GM12878 (cell line): ENCODE results near the gene CAMK2G. TPM values are rescaled to one million over a fixed set of nuclear protein-coding genes. Genes with fewer than 3 reads are reported as not detected.

Experiments
- ATAC-seq: fragments of 200-7000 bp; cut with Tn5 transposase; 3 replicates; pipeline ENCODE4 v1.9.1; 2020; ENCODE audit warnings: mild to moderate bottlenecking, moderate library complexity
- BruUV-seq: library from RNA; stranded (reverse); fragments of 400-500 nt; replicated peaks from 2 replicates; lab custom pipeline; 2021; lab: Mats Ljungman, UMichigan
- CTCF ChIA-PET: fragments of 300-600 bp; sonication (Branson Sonifier 250); formaldehyde crosslinking; extraction: SDS; loops from one replicate; lab custom pipeline; 2021; ENCODE audit warnings: inconsistent platforms; lab: Yijun Ruan, JAX
- POLR2A ChIA-PET: fragments of 350-600 bp; formaldehyde crosslinking; extraction: SDS; loops from one replicate; lab custom pipeline; 2021; ENCODE audit warnings: inconsistent platforms; lab: Charles Lee
- RAD21 ChIA-PET: fragments of 300-600 bp; sonication (Branson Sonifier 250); formaldehyde crosslinking; loops from one replicate; lab custom pipeline; 2023; ENCODE audit warnings: antibody characterized with exemption; ENCODE audit not compliant: unreplicated experiment; lab: Charles Lee
- SMC1A ChIA-PET: fragments of 300-600 bp; sonication (Branson Sonifier 250); formaldehyde crosslinking; loops from one replicate; lab custom pipeline; 2023; ENCODE audit not compliant: unreplicated experiment, uncharacterized antibody; lab: Charles Lee
- DNase-seq: peaks from one replicate; pipeline ENCODE4 v3.0.0-alpha.2; 2011; ENCODE audit warnings: low read depth, low spot score
- FAIRE-seq: peaks from 3 replicates; lab custom pipeline; 2011; peaks lifted over from hg19 to GRCh38; lab: Jason Lieb, UNC
- H2AFZ ChIP-seq: 2 replicates; pipeline ENCODE4 v1.6.0; 2011; ENCODE audit warnings: low read depth, low read length, control low read depth; ENCODE audit not compliant: control insufficient read depth
- H3K27ac ChIP-seq: 2 replicates; pipeline ENCODE4 v1.5.1; 2011; ENCODE audit warnings: control low read depth; ENCODE audit not compliant: control insufficient read depth, insufficient read depth
- H3K27me3 ChIP-seq, 2 experiments: replicated peaks in 1 of 2; 2 replicates each; pipeline versions ENCODE4 v1.6.0 to v1.6.1; 2011; ENCODE audit warnings: low read length in 1 of 2; ENCODE audit not compliant: control insufficient read depth in 2 of 2, insufficient read depth in 2 of 2
- H3K36me3 ChIP-seq, 2 experiments: 2 replicates each; pipeline ENCODE4 v1.5.1; 2011; ENCODE audit warnings: low read length in 1 of 2; ENCODE audit not compliant: control insufficient read depth in 2 of 2, insufficient read depth in 2 of 2
- H3K4me1 ChIP-seq: 2 replicates; pipeline ENCODE4 v1.6.1; 2011; ENCODE audit warnings: mild to moderate bottlenecking, low read length, moderate library complexity, mixed read lengths; ENCODE audit not compliant: control insufficient read depth, insufficient read depth
- H3K4me2 ChIP-seq: 2 replicates; pipeline ENCODE4 v1.6.0; 2011; ENCODE audit warnings: control low read depth; ENCODE audit not compliant: control insufficient read depth, insufficient read depth
- H3K4me3 ChIP-seq: fragments of 200-600 bp; sonication (generic); 2 replicates; pipeline ENCODE4 v1.5.1; 2016
- H3K79me2 ChIP-seq: 2 replicates; pipeline ENCODE4 v1.6.0; 2011; ENCODE audit warnings: low read length; ENCODE audit not compliant: control insufficient read depth, insufficient read depth
- H3K9ac ChIP-seq: 2 replicates; pipeline ENCODE4 v1.8.0; 2011; ENCODE audit warnings: low read length, control low read depth, mixed read lengths; ENCODE audit not compliant: control insufficient read depth, insufficient read depth
- H3K9me3 ChIP-seq: replicated peaks from 3 replicates; pipeline ENCODE4 v1.5.1; 2011; ENCODE audit warnings: mild to moderate bottlenecking, low read length; ENCODE audit not compliant: control insufficient read depth, insufficient read depth
- H4K20me1 ChIP-seq: 2 replicates; pipeline ENCODE4 v1.6.0; 2011; ENCODE audit not compliant: control insufficient read depth, insufficient read depth
- IKZF1 ChIP-seq: fragments of 450-650 bp; conservative IDR thresholded peaks from 2 replicates; pipeline ENCODE4 v1.6.1; 2017; ENCODE audit warnings: antibody characterized with exemption, mild to moderate bottlenecking
- NR2C1 ChIP-seq: fragments of 450-650 bp; IDR thresholded peaks from 2 replicates; pipeline ENCODE4 v1.6.1; 2017; ENCODE audit warnings: antibody characterized with exemption, mild to moderate bottlenecking, moderate library complexity
- POLR2A ChIP-seq: IDR thresholded peaks from 2 replicates; pipeline ENCODE4 v1.6.1; 2011; ENCODE audit warnings: low read depth, mild to moderate bottlenecking, low read length
- POLR2AphosphoS5 ChIP-seq: IDR thresholded peaks from 2 replicates; pipeline ENCODE4 v1.6.1; 2011; ENCODE audit warnings: mild to moderate bottlenecking, low read length, inconsistent platforms
- SRF ChIP-seq, 2 experiments: IDR thresholded peaks; 2 replicates each; pipeline ENCODE4 v1.6.1; 2011; ENCODE audit warnings: low read depth in 2 of 2, low read length in 2 of 2, mild to moderate bottlenecking in 1 of 2, moderate library complexity in 1 of 2
- WGBS: methylation state at CpG from one replicate; pipeline ENCODE4 v1.1.6; 2016; ENCODE audit warnings: low lambda C conversion rate; ENCODE audit not compliant: insufficient replicate concordance, insufficient coverage; ENCODE audit errors: missing lambda C conversion rate; 5-methylcytosine and 5-hydroxymethylcytosine counted together
- in situ Hi-C: fragments of 300-500 bp; cut with MboI; formaldehyde crosslinking; loops from 9 replicates; pipeline ENCODE4 v1.14.3; 2018; ENCODE audit warnings: mixed read lengths
- intact Hi-C: fragments of 100-400 bp; cut with micrococcal nuclease; formaldehyde crosslinking; loops from one replicate; pipeline ENCODE4 v1.14.2; 2022; ENCODE audit not compliant: unreplicated experiment
- polyA plus RNA-seq, 11 experiments: library from polyadenylated mRNA; depleted of rRNA in 4 of 11; unstranded in 6 of 11; stranded (reverse) in 5 of 11; fragments of >200 nt; fragmentation: Nextera tagmentation in 4 of 11; fragmentation: Illumina TruSeq in 1 of 11; extraction: Ambion mirVana in 4 of 11; extraction: Trizol in 1 of 11; gene quantifications; 1 replicate in 1 of 11; 2 replicates in 10 of 11; pipeline versions ENCODE4 v1.2.1 to v1.2.3, GENCODE V29; 2011 to 2016; ENCODE audit warnings: inconsistent platforms in 2 of 11, missing spikeins in 2 of 11, low read depth in 1 of 11
- total RNA-seq, 4 experiments: library from RNA; depleted of rRNA in 3 of 4; stranded (reverse); fragments of >200 nt in 3 of 4; fragmentation: Illumina TruSeq in 1 of 4; extraction: Trizol in 1 of 4; gene quantifications; 2 replicates each; pipeline versions ENCODE4 v1.2.1 to v1.2.3, GENCODE V29; 2013 to 2021
- TF ChIP-seq, protein P1 (sequence below): fragments of 450-650 bp; IDR thresholded peaks from 2 replicates; pipeline ENCODE4 v1.6.1; 2017; ENCODE audit warnings: mild to moderate bottlenecking, low read depth, inconsistent platforms; ENCODE audit not compliant: poor library complexity, severe bottlenecking

Gene CAMK2G
- total and polyA plus RNA-seq, 10 of the 15 experiments (the other 5 are each of a cell fraction or from before 2014, with no cell fraction given) = 5.5 to 24.3 (median 16.9) TPM

DNA sequence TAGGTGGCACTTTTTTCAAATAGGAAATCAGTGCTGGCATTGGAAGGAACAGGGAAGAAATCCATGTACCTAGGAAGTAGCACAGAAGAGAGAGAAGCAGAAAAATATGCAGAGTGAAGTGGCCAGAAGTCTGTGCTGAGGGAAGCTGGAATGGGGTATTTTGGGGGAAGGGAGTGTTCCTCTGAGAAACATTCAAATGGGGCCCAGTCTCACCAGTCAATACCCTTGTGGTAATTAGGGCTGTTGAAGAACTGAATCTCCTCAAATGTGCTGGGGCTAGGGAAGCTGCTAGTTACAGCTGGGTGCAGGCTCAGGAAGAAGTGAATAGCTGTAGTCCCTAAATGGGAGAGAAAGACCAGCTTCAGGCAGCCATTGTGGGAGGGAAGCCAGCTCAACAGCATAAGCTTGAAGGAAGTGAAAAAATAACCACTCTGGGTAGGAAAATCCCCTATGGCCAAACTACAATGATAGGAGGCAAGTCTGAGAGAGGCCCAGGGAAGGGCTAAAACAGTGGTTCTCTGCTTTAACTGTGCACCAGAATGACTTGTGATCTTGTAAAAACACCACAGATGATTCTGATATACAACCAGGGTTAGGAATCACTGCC, 70.6 kb downstream of the CAMK2G start (continued):
- TF ChIP-seq, protein P1, sequence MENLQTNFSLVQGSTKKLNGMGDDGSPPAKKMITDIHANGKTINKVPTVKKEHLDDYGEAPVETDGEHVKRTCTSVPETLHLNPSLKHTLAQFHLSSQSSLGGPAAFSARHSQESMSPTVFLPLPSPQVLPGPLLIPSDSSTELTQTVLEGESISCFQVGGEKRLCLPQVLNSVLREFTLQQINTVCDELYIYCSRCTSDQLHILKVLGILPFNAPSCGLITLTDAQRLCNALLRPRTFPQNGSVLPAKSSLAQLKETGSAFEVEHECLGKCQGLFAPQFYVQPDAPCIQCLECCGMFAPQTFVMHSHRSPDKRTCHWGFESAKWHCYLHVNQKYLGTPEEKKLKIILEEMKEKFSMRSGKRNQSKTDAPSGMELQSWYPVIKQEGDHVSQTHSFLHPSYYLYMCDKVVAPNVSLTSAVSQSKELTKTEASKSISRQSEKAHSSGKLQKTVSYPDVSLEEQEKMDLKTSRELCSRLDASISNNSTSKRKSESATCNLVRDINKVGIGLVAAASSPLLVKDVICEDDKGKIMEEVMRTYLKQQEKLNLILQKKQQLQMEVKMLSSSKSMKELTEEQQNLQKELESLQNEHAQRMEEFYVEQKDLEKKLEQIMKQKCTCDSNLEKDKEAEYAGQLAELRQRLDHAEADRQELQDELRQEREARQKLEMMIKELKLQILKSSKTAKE = peak; percentile 14
- TF ChIP-seq SRF (IDR thresholded peaks at IDR 0.05; ENCODE audit: low read depth in 2 of 2, low read length in 2 of 2) = no peak

DNA sequence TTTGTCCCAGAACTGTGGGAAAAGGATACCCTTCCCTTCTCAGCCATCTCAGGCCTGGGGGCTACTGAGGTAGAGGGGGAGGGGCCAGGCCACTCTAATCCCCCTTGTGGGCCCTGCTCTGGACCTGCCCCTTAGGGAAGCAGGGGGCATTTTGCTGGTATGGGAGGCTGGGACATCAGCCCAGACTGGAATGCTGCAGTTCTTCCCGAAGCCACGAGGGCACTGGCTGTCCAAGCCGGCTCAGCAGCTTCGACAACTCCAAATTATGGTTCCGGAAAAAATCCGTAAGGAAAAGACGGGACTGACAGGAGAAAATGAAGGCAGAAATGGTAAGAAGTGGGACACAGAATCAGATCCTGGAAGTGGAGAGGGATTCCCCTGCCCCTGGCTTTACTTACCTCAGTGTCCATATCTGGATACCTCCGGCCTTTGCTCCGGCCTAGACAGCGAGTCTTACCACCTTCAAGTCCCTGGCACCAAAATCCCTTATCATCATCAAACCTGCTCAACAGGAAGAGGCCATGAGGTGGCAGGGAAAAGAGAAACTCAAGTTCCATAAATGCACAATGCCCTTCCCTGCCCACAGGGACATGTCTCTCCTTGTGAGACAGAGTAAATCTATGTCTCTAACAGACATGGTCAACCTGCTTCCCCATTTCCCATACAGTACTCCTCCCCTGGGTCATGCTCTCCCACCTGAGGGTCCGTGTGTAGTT, 71.9 kb downstream of the CAMK2G start:
- Histone ChIP-seq H3K79me2 (peaks cover 7% of the 10 kb centered on the region), H3K9me3 (no peaks in the 10 kb centered on the region), H3K36me3 (peaks cover 19 to 31% of the 10 kb centered on the region in 2 experiments; a peak in 3 of 4 replicates), H3K27ac (peak overlapping the region; percentile 97; the same call in 1 of the 2 replicates), H2AFZ (no peak overlapping the region), H3K27me3 (no peaks in the 10 kb centered on the region), H3K4me1 (peaks cover 25% of the 10 kb centered on the region), H3K9ac (no peak overlapping the region), H3K4me3 (no peak overlapping the region), H3K4me2 (no peak overlapping the region), H4K20me1 (no peaks in the 10 kb centered on the region)
- DNase-seq (no peak), ATAC-seq (no peak), FAIRE-seq (no peak)
- RAD21 ChIA-PET = no interaction called here
- no TSS peak for BruUV-seq
- WGBS = 94% methylated on average over 11 of the region's 11 CpGs
- SMC1A ChIA-PET = interaction anchor here (1.6 kb wide), 1 partner anchor 63 kb away, joined by 4 read pairs; no protein-coding TSS in a partner anchor
- intact Hi-C loops (no loop called here), in situ Hi-C loops (no loop called here)
- TF ChIP-seq POLR2A = peak; percentile 29; the same call in 1 of the 2 replicates
- no peak for TF ChIP-seq NR2C1
- TF ChIP-seq POLR2AphosphoS5 = 0 out of 2 replicates have a peak, but pooled peaks have one; percentile 10
- 0 out of 2 replicates have a peak, but pooled peaks have one; percentile 14 for TF ChIP-seq IKZF1
- POLR2A ChIA-PET = interaction anchor here (3.5 kb wide), 1 partner anchor 30 kb away, joined by 13 read pairs; a partner anchor contains a TSS
- CTCF ChIA-PET = interaction anchor here (4.0 kb wide), 1 partner anchor 29 kb away, joined by 19 read pairs; a partner anchor contains a TSS
